ENCODE data around the gene C2CD4A.

GRCh38 chr15:62069551-62069950 is 2.8 kb downstream of the C2CD4A start:
- no peak for TF ChIP-seq RAD21 (conservative IDR thresholded peaks at IDR 0.05 in 1 of 2, IDR thresholded peaks at IDR 0.05 in 1 of 2)
- TF ChIP-seq, protein P1, sequence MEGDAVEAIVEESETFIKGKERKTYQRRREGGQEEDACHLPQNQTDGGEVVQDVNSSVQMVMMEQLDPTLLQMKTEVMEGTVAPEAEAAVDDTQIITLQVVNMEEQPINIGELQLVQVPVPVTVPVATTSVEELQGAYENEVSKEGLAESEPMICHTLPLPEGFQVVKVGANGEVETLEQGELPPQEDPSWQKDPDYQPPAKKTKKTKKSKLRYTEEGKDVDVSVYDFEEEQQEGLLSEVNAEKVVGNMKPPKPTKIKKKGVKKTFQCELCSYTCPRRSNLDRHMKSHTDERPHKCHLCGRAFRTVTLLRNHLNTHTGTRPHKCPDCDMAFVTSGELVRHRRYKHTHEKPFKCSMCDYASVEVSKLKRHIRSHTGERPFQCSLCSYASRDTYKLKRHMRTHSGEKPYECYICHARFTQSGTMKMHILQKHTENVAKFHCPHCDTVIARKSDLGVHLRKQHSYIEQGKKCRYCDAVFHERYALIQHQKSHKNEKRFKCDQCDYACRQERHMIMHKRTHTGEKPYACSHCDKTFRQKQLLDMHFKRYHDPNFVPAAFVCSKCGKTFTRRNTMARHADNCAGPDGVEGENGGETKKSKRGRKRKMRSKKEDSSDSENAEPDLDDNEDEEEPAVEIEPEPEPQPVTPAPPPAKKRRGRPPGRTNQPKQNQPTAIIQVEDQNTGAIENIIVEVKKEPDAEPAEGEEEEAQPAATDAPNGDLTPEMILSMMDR (IDR thresholded peaks at IDR 0.05), result no peak
- TF ChIP-seq, protein P2, sequence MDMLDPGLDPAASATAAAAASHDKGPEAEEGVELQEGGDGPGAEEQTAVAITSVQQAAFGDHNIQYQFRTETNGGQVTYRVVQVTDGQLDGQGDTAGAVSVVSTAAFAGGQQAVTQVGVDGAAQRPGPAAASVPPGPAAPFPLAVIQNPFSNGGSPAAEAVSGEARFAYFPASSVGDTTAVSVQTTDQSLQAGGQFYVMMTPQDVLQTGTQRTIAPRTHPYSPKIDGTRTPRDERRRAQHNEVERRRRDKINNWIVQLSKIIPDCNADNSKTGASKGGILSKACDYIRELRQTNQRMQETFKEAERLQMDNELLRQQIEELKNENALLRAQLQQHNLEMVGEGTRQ (IDR thresholded peaks at IDR 0.05), result no peak
- TF ChIP-seq HDAC2 (IDR thresholded peaks at IDR 0.05), result no peak
- TF ChIP-seq MAZ (IDR thresholded peaks at IDR 0.05; ENCODE audit: borderline replicate concordance, low read depth, low read length), result no peak
- no peak for TF ChIP-seq POLR2A (IDR thresholded peaks at IDR 0.05; ENCODE audit: low read length)
- TF ChIP-seq ATOH8 (CRISPR knock-in tag; IDR thresholded peaks at IDR 0.05; ENCODE audit: low read depth), result no peak
- TF ChIP-seq MYC (IDR thresholded peaks at IDR 0.05; ENCODE audit: borderline replicate concordance, low read length), result no peak
- no peak for TF ChIP-seq KDM1A (IDR thresholded peaks at IDR 0.05; ENCODE audit: low read depth)
